Neuronal stem cell (in vitro differentiated cells): ENCODE results near the gene GNAI2.
A peak's percentile ranks its signal among the peaks of the same experiment; 100 is the strongest.

ENCODE experiments used
- DNase-seq: peaks from one replicate; pipeline ENCODE4 v3.0.0-alpha.2; 2013; ENCODE audit warnings: low spot score
- H2AFZ ChIP-seq: one replicate; pipeline ENCODE4 v1.6.1; 2013; ENCODE audit warnings: mild to moderate bottlenecking, low read length, inconsistent platforms
- H2AK5ac ChIP-seq: 2 replicates; pipeline ENCODE4 v1.6.1; 2013; ENCODE audit warnings: low read depth, mild to moderate bottlenecking, inconsistent platforms, low read length, moderate library complexity, mixed read lengths
- H2BK120ac ChIP-seq: 2 replicates; pipeline ENCODE4 v1.6.1; 2013; ENCODE audit warnings: low read depth, mild to moderate bottlenecking, inconsistent platforms, low read length, moderate library complexity, mixed read lengths
- H2BK12ac ChIP-seq: one replicate; pipeline ENCODE4 v1.6.1; 2013; ENCODE audit warnings: low read length, inconsistent platforms
- H2BK15ac ChIP-seq: 2 replicates; pipeline ENCODE4 v1.6.1; 2013; ENCODE audit warnings: mild to moderate bottlenecking, low read length, inconsistent platforms, mixed read lengths
- H2BK5ac ChIP-seq: one replicate; pipeline ENCODE4 v1.6.1; 2013; ENCODE audit warnings: inconsistent platforms, mild to moderate bottlenecking, low read length, moderate library complexity
- H3K14ac ChIP-seq: one replicate; pipeline ENCODE4 v1.6.1; 2013; ENCODE audit warnings: low read length, inconsistent platforms
- H3K18ac ChIP-seq: 2 replicates; pipeline ENCODE4 v1.6.1; 2013; ENCODE audit warnings: low read length, inconsistent platforms
- H3K23ac ChIP-seq: 2 replicates; pipeline ENCODE4 v1.6.1; 2013; ENCODE audit warnings: low read depth, mild to moderate bottlenecking, mixed read lengths, low read length, inconsistent platforms; ENCODE audit not compliant: poor library complexity
- H3K27ac ChIP-seq: replicated peaks from 3 replicates; pipeline ENCODE4 v1.5.1; 2013; ENCODE audit warnings: low read length, inconsistent platforms
- H3K27me3 ChIP-seq, 3 experiments: 2 replicates each; pipeline ENCODE4 v1.6.1; 2013; ENCODE audit warnings: low read length in 3 of 3, mild to moderate bottlenecking in 2 of 3, inconsistent platforms in 1 of 3, low read depth in 1 of 3, mixed read lengths in 1 of 3, moderate library complexity in 1 of 3; ENCODE audit not compliant: control insufficient read depth in 3 of 3, insufficient read depth in 3 of 3
- H3K36me3 ChIP-seq, 2 donors: replicated peaks in 1 of 2; 2 replicates each; pipeline ENCODE4 v1.6.1; 2013; ENCODE audit warnings: low read length in 2 of 2; ENCODE audit not compliant: control insufficient read depth in 2 of 2, insufficient read depth in 2 of 2
- H3K4ac ChIP-seq: 2 replicates; pipeline ENCODE4 v1.6.1; 2013; ENCODE audit warnings: inconsistent platforms, mild to moderate bottlenecking, low read length, moderate library complexity
- H3K4me1 ChIP-seq, 2 donors: 1 replicate in 1 of 2; 2 replicates in 1 of 2; pipeline ENCODE4 v1.6.1; 2013; ENCODE audit warnings: low read length in 2 of 2, low read depth in 1 of 2; ENCODE audit not compliant: control insufficient read depth in 2 of 2, insufficient read depth in 1 of 2
- H3K4me2 ChIP-seq: one replicate; pipeline ENCODE4 v1.6.1; 2013; ENCODE audit warnings: mild to moderate bottlenecking, low read length, inconsistent platforms; ENCODE audit not compliant: insufficient read depth, poor library complexity, severe bottlenecking
- H3K4me3 ChIP-seq, 2 donors: 2 replicates each; pipeline ENCODE4 v1.5.1; 2013; ENCODE audit warnings: low read length in 2 of 2, mild to moderate bottlenecking in 2 of 2, inconsistent platforms in 1 of 2, moderate library complexity in 1 of 2
- H3K79me1 ChIP-seq: one replicate; pipeline ENCODE4 v1.6.1; 2013; ENCODE audit warnings: low read depth, mild to moderate bottlenecking, inconsistent platforms, low read length, moderate library complexity
- H3K9ac ChIP-seq: one replicate; pipeline ENCODE4 v1.6.1; 2013; ENCODE audit warnings: mild to moderate bottlenecking, low read depth, low read length, inconsistent platforms; ENCODE audit not compliant: poor library complexity
- H3K9me3 ChIP-seq, 2 donors: replicated peaks in 1 of 2; 2 replicates each; pipeline versions ENCODE3 to v1.6.1; 2013; ENCODE audit warnings: low read length in 2 of 2, mild to moderate bottlenecking in 2 of 2, inconsistent platforms in 1 of 2, low read depth in 1 of 2, mixed read lengths in 1 of 2, moderate library complexity in 1 of 2; ENCODE audit not compliant: control insufficient read depth in 2 of 2, insufficient read depth in 1 of 2
- H4K8ac ChIP-seq: one replicate; pipeline ENCODE4 v1.6.1; 2013; ENCODE audit warnings: low read depth, mild to moderate bottlenecking, inconsistent platforms, low read length, moderate library complexity
- H4K91ac ChIP-seq: one replicate; pipeline ENCODE4 v1.6.1; 2013; ENCODE audit warnings: low read length, low read depth, mild to moderate bottlenecking, inconsistent platforms; ENCODE audit not compliant: poor library complexity
- WGBS, 2 donors: extraction: QIAGEN DNeasy Blood & Tissue Kit; methylation state at CpG; one replicate each; pipeline ENCODE4 v1.1.7; 2013; ENCODE audit warnings: missing lambda C conversion rate in 2 of 2, mixed read lengths in 1 of 2; ENCODE audit not compliant: insufficient read length in 2 of 2, insufficient replicate concordance in 1 of 2; ENCODE audit errors: extremely low coverage in 2 of 2; 5-methylcytosine and 5-hydroxymethylcytosine counted together

The GNAI2 gene

GRCh38 chr3:50231581-50231980 is 4.4 kb upstream of the GNAI2 start:
- Histone ChIP-seq H3K4me3 (no peak overlapping the region), H2BK12ac (no peak overlapping the region), H3K4ac (no peak overlapping the region), H2BK5ac (no peak overlapping the region), H3K9me3 (no peaks in the 10 kb centered on the region), H3K18ac (no peak overlapping the region), H3K4me2 (no peak overlapping the region), H2BK15ac (no peak overlapping the region), H3K27me3 (peaks cover 0 to 5% (median 0%) of the 10 kb centered on the region in 3 experiments), H3K36me3 (no peaks in the 10 kb centered on the region), H3K4me1 (peaks cover 31 to 45% of the 10 kb centered on the region in 2 donors), H3K9ac (no peak overlapping the region), H3K27ac (peak overlapping the region; percentile 19), H4K8ac (no peak overlapping the region), H3K79me1 (peaks cover 4% of the 10 kb centered on the region), H2AK5ac (no peak overlapping the region), H3K14ac (no peak overlapping the region), H2BK120ac (no peak overlapping the region), H3K23ac (no peak overlapping the region), H2AFZ (no peak overlapping the region), H4K91ac (no peak overlapping the region)
- WGBS, 2 donors = no CpG with 5 or more reads among the region's 5 CpGs
- no peak for DNase-seq

GRCh38 chr3:50232303-50232702 is 3.7 kb upstream of the GNAI2 start:
- no peaks in the 10 kb centered on the region for H3K27me3 ChIP-seq
- DNase-seq = no peak
- no peak overlapping the region for H4K8ac ChIP-seq
- no peak overlapping the region for H3K4me3 ChIP-seq
- no peak overlapping the region for H2AK5ac ChIP-seq
- WGBS, 2 donors = no CpG with 5 or more reads among the region's 3 CpGs
- H4K91ac ChIP-seq = no peak overlapping the region
- no peak overlapping the region for H3K9ac ChIP-seq
- no peak overlapping the region for H3K18ac ChIP-seq
- H3K79me1 ChIP-seq = peaks cover 2% of the 10 kb centered on the region
- no peak overlapping the region for H2BK5ac ChIP-seq
- H3K23ac ChIP-seq = no peak overlapping the region
- no peak overlapping the region for H2AFZ ChIP-seq
- no peaks in the 10 kb centered on the region for H3K9me3 ChIP-seq
- H2BK12ac ChIP-seq = no peak overlapping the region
- peaks cover 26 to 43% of the 10 kb centered on the region in 2 donors for H3K4me1 ChIP-seq
- H2BK120ac ChIP-seq = no peak overlapping the region
- no peak overlapping the region for H2BK15ac ChIP-seq
- no peak overlapping the region for H3K27ac ChIP-seq
- no peak overlapping the region for H3K14ac ChIP-seq
- no peak overlapping the region for H3K4ac ChIP-seq
- H3K36me3 ChIP-seq = no peaks in the 10 kb centered on the region
- H3K4me2 ChIP-seq = no peak overlapping the region

GRCh38 chr3:50233176-50233575 is 2.8 kb upstream of the GNAI2 start:
- Histone ChIP-seq H2AK5ac (peak overlapping the region; percentile 89), H3K4ac (no peak overlapping the region), H2AFZ (no peak overlapping the region), H3K9ac (no peak overlapping the region), H3K9me3 (no peaks in the 10 kb centered on the region), H2BK5ac (peak overlapping the region; percentile 60), H2BK120ac (peak overlapping the region; percentile 62), H3K23ac (no peak overlapping the region), H4K8ac (no peak overlapping the region), H4K91ac (no peak overlapping the region), H2BK12ac (peak overlapping the region; percentile 76), H3K27ac (peak overlapping the region; percentile 55), H3K4me2 (no peak overlapping the region), H3K79me1 (peaks cover 2% of the 10 kb centered on the region), H3K27me3 (no peaks in the 10 kb centered on the region), H3K14ac (no peak overlapping the region), H3K18ac (peak overlapping the region; percentile 92), H3K4me1 (peaks cover 21 to 43% of the 10 kb centered on the region in 2 donors), H3K4me3 (no peak overlapping the region), H3K36me3 (peaks cover under 1% of the 10 kb centered on the region in 2 donors), H2BK15ac (peak overlapping the region; percentile 8)
- no CpG with 5 or more reads among the region's 4 CpGs for WGBS, 2 donors
- DNase-seq = no peak

GRCh38 chr3:50236484-50237132 is 604 bp downstream of the GNAI2 start:
- no CpG with 5 or more reads among the region's 13 CpGs for WGBS, 2 donors
- H2AK5ac ChIP-seq = peak overlapping the region; percentile 82
- H3K27ac ChIP-seq = peak overlapping the region; percentile 55
- H2BK120ac ChIP-seq = peak overlapping the region; percentile 2
- no peaks in the 10 kb centered on the region for H3K27me3 ChIP-seq
- H3K4me1 ChIP-seq = peaks cover 44 to 51% of the 10 kb centered on the region in 2 donors
- DNase-seq = no peak
- no peak overlapping the region for H3K4ac ChIP-seq
- peak overlapping the region; percentile 62 for H2BK15ac ChIP-seq
- H3K14ac ChIP-seq = no peak overlapping the region
- peak overlapping the region; percentile 36 for H2AFZ ChIP-seq
- no peak overlapping the region for H4K8ac ChIP-seq
- H3K9me3 ChIP-seq = no peaks in the 10 kb centered on the region
- H2BK12ac ChIP-seq = no peak overlapping the region
- H2BK5ac ChIP-seq = peak overlapping the region; percentile 62
- H3K79me1 ChIP-seq = peaks cover 3% of the 10 kb centered on the region
- H3K18ac ChIP-seq = peak overlapping the region; percentile 96
- H3K4me2 ChIP-seq = peak overlapping the region; percentile 89
- H3K23ac ChIP-seq = peak overlapping the region; percentile 94
- H3K9ac ChIP-seq = peak overlapping the region; percentile 97
- H3K4me3 ChIP-seq = peak overlapping the region; percentile 90 to 94
- H4K91ac ChIP-seq = no peak overlapping the region
- peaks cover 3 to 23% of the 10 kb centered on the region in 2 donors for H3K36me3 ChIP-seq
